ENCODE measurements around the gene OTOG.

The OTOG gene

DNA sequence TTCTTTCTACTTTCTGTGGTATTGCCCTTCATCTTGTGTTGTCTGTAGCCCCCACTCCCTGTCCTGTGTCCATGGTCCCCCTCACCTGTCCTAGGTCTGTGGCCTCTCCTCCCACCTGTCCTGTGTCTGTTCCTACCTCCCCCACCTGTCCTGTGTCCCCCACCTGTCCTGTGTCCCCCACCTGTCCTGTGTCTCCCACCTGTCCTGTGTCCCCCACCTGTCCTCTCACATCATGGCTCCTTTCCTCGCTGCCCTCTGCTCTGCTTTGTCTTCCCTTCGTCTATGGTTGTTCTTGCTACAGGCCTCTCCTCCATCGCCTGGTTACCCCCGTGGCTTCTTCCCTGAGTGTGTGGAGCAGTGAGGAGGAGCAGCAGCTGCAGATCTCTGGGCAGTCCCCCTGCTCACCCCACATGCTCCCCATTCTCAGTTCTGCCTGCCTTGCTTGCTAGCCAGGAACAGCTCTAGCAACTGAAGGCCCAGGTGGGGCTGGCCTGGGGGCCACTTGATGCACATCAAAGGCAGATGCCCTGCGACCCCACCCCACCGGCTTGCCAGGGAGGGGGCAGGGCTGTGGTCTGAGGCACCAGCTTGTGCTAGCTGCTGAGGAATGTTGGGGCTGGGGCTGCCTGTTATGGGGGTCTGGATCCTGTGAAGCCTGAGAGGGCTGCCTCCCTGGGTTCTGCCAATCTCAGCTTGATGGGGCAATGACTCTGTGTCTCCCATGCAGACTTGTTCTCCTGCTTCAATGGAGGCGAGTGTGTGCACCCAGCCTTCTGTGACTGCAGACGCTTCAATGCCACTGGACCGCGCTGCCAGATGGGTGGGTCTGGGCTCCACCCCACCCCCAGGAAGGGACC, 5.6 kb downstream of the OTOG start:
- no peak overlapping the region for H3K4me2 ChIP-seq (ENCODE audit: low read depth, low read length, poor library complexity, severe bottlenecking)
- H3K27ac ChIP-seq (ENCODE audit: low read depth, low read length): no peak overlapping the region
- H3F3A ChIP-seq (ENCODE audit: insufficient read depth): no peaks in the 10 kb centered on the region
- no peak overlapping the region for H3K4me3 ChIP-seq (ENCODE audit: insufficient read depth, low read length, poor library complexity, severe bottlenecking)
- H3K27me3 ChIP-seq (ENCODE audit: low read length): no peaks in the 10 kb centered on the region
- H3K9ac ChIP-seq (ENCODE audit: low read length): no peak overlapping the region
- H3K36me3 ChIP-seq (ENCODE audit: low read length): no peaks in the 10 kb centered on the region
- H2AFZ ChIP-seq (ENCODE audit: low read depth, low read length, severe bottlenecking): no peak overlapping the region
- no peaks in the 10 kb centered on the region for H3K79me2 ChIP-seq (ENCODE audit: insufficient read depth, low read length)
- no peaks in the 10 kb centered on the region for H3K9me3 ChIP-seq (ENCODE audit: insufficient read depth, low read length)
- no peaks in the 10 kb centered on the region for H3K9me2 ChIP-seq (replicated peaks; ENCODE audit: insufficient read depth, low read length)
- TF ChIP-seq, protein P1, sequence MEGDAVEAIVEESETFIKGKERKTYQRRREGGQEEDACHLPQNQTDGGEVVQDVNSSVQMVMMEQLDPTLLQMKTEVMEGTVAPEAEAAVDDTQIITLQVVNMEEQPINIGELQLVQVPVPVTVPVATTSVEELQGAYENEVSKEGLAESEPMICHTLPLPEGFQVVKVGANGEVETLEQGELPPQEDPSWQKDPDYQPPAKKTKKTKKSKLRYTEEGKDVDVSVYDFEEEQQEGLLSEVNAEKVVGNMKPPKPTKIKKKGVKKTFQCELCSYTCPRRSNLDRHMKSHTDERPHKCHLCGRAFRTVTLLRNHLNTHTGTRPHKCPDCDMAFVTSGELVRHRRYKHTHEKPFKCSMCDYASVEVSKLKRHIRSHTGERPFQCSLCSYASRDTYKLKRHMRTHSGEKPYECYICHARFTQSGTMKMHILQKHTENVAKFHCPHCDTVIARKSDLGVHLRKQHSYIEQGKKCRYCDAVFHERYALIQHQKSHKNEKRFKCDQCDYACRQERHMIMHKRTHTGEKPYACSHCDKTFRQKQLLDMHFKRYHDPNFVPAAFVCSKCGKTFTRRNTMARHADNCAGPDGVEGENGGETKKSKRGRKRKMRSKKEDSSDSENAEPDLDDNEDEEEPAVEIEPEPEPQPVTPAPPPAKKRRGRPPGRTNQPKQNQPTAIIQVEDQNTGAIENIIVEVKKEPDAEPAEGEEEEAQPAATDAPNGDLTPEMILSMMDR (IDR thresholded peaks at IDR 0.05; ENCODE audit: insufficient read depth, low read length, poor library complexity, severe bottlenecking): no peak
- TF ChIP-seq EZH2phosphoT487 (conservative IDR thresholded peaks at IDR 0.05; ENCODE audit: low read length): no peak
- no peaks in the 10 kb centered on the region for H4K20me1 ChIP-seq (ENCODE audit: low read depth, low read length)

- H2AFZ ChIP-seq (ENCODE audit: low read depth, low read length, severe bottlenecking): no peak overlapping the region
- H4K20me1 ChIP-seq (ENCODE audit: low read depth, low read length): no peaks in the 10 kb centered on the region
- H3K9me3 ChIP-seq (ENCODE audit: insufficient read depth, low read length): no peaks in the 10 kb centered on the region
- H3K79me2 ChIP-seq (ENCODE audit: insufficient read depth, low read length): no peaks in the 10 kb centered on the region
- no peak overlapping the region for H3K4me2 ChIP-seq (ENCODE audit: low read depth, low read length, poor library complexity, severe bottlenecking)
- no peak overlapping the region for H3K4me3 ChIP-seq (ENCODE audit: insufficient read depth, low read length, poor library complexity, severe bottlenecking)
- H3K36me3 ChIP-seq (ENCODE audit: low read length): no peaks in the 10 kb centered on the region
- no peaks in the 10 kb centered on the region for H3F3A ChIP-seq (ENCODE audit: insufficient read depth)
- H3K9ac ChIP-seq (ENCODE audit: low read length): no peak overlapping the region
- no peak overlapping the region for H3K27ac ChIP-seq (ENCODE audit: low read depth, low read length)
- H3K27me3 ChIP-seq (ENCODE audit: low read length): no peaks in the 10 kb centered on the region
- H3K9me2 ChIP-seq (replicated peaks; ENCODE audit: insufficient read depth, low read length): no peaks in the 10 kb centered on the region
- TF ChIP-seq, protein P1 (IDR thresholded peaks at IDR 0.05; ENCODE audit: insufficient read depth, low read length, poor library complexity, severe bottlenecking): no peak
- no peak for TF ChIP-seq EZH2phosphoT487 (conservative IDR thresholded peaks at IDR 0.05; ENCODE audit: low read length)
These were observed 6.1 kb downstream of the OTOG start for GRCh38 chr11:17553249-17553546.

DNA sequence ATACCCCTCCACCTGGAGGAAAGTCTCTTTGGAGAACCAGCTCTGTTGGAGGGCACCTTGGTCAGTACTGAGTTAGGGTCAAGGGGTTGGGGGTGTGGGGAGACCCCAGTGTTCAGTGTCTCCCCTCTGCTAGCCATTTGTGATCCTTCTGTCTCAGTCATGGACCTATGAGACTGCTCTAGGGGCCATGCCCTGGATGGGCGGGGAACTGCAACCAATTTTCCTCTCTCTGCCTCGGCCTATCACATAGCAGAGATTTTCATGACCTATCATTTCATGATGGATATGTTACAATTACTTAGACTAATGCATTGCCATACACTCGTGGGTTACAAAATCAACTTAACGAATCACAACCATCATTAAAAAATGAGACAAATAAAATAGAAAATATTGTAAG, 7.4 kb downstream of the OTOG start:
- Histone ChIP-seq H3K27me3 (ENCODE audit: low read length) (no peaks in the 10 kb centered on the region), H2AFZ (ENCODE audit: low read depth, low read length, severe bottlenecking) (no peak overlapping the region), H3K9ac (ENCODE audit: low read length) (no peak overlapping the region), H4K20me1 (ENCODE audit: low read depth, low read length) (no peaks in the 10 kb centered on the region), H3F3A (ENCODE audit: insufficient read depth) (no peaks in the 10 kb centered on the region), H3K79me2 (ENCODE audit: insufficient read depth, low read length) (no peaks in the 10 kb centered on the region), H3K9me2 (replicated peaks; ENCODE audit: insufficient read depth, low read length) (no peaks in the 10 kb centered on the region), H3K4me2 (ENCODE audit: low read depth, low read length, poor library complexity, severe bottlenecking) (no peak overlapping the region), H3K9me3 (ENCODE audit: insufficient read depth, low read length) (no peaks in the 10 kb centered on the region), H3K4me3 (ENCODE audit: insufficient read depth, low read length, poor library complexity, severe bottlenecking) (no peak overlapping the region), H3K27ac (ENCODE audit: low read depth, low read length) (no peak overlapping the region), H3K36me3 (ENCODE audit: low read length) (no peaks in the 10 kb centered on the region)
- TF ChIP-seq EZH2phosphoT487 (conservative IDR thresholded peaks at IDR 0.05; ENCODE audit: low read length): no peak
- TF ChIP-seq, protein P1 (IDR thresholded peaks at IDR 0.05; ENCODE audit: insufficient read depth, low read length, poor library complexity, severe bottlenecking): no peak

Data from SU-DHL-6 (cell line).